Measurements from ENCODE around the gene SPOCK2.
A peak's percentile ranks its signal among the peaks of the same experiment; 100 is the strongest.

Gene SPOCK2

DNA sequence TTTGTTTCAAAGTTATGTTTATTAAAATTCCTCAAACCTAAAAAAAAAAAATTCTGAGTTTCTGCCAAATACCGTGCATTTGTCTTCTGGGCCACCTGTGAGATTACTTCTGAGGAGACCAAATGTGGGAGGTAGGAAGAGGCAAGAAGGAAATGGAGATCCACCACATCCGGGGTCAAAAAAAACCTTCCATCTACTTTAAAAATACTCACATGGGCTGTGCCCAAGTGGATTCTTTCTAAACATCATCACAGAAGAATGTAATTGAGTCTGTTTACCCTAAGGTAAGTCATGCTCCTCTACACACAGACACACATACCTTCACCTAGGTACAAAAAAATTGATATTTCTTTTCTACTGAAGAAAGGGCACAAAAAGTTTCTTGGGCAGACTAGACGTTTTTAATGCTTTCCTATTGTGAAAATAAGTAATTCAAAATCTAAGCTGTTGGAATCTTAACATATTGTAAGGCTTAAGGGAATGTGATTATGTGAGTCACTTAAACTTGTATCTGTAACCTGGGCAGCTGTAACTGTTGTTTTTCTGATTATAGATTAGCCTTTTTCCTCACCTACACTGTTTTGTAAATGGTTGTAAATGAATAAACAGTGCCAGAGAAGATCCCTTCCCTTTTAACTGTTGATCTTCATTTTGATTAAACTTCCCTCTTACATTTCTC is 19.1 kb upstream of the SPOCK2 start:
- DNase-seq = peak; percentile 74

DNA sequence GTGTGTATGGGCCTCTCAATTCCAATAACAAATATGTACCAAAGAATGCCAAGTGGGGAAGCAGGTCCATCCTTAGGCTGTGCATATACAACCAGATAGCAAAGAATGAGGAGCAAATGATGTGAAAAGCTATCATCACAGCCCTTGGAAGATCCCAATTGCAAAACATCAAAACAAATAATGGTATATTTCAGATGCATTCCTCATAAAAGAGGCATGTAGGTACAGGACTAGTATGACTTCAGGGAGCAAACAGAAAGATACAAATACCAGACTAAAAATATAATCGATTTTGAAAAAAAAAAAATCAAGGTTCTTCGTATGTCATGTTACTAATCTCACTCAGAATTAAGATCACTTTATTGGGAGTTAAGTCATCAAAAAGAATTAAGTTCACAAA is 18.5 kb upstream of the SPOCK2 start:
- no peak for DNase-seq

GRCh38 chr10:72106154-72106849 is 18.0 kb upstream of the SPOCK2 start:
- DNase-seq = no peak

DNA sequence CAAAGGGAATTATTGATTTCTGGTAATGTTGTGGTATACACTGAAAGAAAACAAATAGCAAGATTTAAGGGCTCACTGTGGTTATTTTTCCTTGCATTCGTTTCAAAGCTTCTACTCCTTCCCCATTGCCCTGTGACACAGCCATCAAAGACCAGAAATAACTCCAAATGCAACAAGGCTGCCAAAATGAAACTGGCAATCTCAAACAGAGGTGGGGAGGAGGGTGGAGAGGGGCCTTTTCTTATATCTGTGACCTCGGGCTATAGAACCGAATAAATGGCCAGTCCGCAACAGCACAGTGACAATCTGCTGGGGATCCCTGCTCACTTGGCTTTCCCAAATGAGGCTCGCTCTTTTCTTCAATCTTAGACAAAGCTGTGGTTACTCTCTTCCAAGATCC is 17.4 kb upstream of the SPOCK2 start:
- no peak for DNase-seq

DNA sequence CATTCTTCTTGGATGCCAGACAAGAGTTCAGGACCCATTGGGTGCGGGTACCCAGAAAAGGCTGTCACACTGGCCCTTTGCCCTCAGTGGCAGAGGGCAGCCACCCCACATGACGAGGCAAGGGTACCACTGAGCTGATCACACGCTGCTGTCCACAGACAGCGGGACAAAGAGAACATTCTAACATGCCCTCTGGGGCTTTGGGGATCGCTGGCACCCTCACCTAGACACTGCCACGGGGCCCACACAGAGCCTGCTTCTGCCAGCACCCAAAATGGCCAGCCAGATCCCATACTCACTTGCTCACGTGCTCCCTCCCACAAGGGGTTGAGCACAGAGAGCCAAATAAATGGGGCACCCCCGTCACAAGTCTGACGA is 16.7 kb upstream of the SPOCK2 start:
- DNase-seq = no peak

GRCh38 chr10:72104472-72105097 is 16.2 kb upstream of the SPOCK2 start:
- DNase-seq = no peak

DNA sequence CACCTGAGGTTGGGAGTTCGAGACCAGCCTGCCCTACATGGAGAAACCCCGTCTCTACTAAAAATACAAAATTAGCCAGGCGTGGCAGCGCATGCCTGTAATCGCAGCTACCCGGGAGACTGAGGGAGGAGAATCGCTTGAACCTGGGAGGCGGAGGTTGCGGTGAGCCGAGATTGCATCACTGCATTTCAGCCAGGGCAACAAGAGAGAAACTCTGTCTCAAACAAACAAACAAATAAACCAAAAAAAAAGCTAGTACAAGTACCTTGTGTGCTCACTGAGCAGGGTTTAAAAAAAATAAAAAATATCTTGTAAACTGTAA is 11.2 kb upstream of the SPOCK2 start:
- no peak for DNase-seq

DNA sequence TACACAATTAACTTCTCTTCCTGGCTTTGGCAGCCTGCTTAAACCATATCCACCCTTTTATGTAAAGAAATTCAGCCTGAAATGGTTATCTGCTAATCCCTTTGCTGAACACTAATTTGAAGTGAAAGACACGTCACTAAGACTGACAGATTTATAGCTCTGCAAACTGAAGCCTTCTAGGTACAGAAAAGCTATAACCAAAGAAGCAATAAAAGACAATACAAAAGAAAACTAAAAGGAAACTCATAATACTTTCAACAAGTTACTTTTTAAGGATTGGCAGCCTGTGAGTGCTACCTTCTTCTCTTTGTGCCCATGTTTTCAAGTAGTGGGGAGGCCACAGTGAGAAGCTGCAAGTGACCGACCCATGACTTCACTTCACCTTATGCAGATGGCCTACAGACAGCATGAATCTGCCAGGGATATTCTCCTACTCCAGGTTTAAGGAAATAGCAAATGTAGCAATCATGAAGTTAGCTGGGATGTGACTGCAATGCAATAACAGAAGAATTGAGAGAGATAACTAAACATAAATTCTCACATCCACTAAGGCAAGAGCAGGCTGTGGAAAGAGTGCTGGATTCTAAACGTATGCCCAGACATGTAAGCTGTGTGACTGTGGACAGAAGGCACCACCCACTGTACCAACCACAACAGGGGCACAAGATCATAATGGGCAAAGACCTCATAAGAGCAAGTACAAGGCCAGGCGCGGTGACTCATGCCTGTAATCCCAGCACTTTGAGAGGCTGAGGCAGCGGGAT is 10.7 kb upstream of the SPOCK2 start:
- no peak for DNase-seq

GRCh38 chr10:72098301-72098835 is 10.0 kb upstream of the SPOCK2 start:
- DNase-seq = no peak

- no peak for DNase-seq
Observed at GRCh38 chr10:72097448-72098300, 9.3 kb upstream of the SPOCK2 start.

DNA sequence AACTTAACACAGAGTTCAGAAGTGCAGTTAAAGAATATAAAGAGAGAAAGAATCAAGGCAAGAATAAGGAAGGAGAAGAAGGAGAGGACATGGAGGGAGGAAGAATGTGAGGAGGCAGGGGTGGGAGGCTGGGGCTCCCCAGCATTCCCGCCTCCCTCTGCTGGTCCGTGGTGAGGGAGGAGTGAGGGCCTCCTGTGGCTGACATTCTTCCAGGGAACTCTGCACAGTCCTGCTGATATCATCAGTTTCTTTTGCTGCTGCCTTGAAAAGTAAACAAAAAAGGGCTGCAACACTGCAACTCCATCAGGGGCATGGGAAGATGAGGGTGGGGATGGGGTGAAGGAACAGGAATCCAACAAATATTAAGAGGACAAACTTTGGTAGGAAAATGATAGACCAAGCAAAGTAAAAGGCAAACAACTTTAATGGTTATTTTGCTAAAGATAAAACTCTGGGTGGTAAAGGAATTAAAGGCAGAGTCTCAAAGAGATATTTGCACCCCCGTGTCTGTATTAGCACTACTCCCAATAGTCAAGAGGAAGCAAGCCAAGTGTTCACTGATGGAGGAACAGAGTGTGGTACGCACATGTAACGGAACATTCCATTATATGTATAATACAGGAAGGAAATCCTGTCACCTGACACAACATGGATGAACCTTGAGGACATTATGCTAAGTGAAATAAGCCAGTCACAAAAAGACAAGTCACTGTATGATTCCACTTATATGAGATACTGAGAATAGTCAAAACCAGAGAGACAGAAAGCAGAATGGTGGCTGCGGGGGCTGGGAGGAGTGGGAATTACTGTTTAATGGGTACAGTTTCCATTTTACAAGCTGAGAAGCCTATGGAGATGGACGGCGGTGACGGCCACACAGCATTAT is 8.0 kb upstream of the SPOCK2 start:
- no peak for DNase-seq

- DNase-seq = no peak
Observed at GRCh38 chr10:72095195-72095594, 6.8 kb upstream of the SPOCK2 start.

DNA sequence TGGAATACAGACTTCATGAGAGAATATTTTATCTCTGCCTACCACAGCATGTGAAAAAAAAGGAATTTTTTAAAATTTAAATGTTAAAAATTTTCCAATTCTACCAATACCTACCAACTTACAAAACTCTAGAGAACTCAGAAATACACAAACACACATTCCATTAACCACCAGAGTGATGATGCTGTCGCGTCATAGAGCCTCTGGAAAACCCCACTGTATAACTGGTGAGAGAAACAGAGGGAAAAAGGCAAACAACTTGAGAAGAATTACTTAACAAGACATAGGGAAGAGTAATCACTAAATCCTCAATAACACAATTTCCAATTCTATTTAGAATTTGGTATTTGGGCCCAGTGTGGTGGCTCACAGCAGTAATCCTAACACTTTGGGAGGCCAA is 6.2 kb upstream of the SPOCK2 start:
- no peak for DNase-seq

DNA sequence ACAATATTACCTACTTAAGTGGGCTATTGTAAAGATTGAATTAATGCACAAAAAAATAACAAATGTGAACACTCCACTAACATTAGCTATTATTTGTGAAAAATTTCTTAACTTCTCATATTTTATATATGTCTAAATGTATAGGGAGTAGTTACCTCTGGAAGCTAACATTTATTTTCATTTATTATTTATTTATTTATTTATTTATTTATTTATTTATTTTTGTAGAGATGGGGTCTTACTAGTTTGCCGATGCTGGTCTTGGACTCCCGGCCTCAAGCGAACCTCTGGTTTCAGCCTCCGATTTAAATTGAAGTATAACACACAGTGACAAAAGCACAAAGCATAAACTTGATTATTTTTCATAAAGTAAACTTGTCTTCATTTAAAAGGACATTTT is 5.1 kb upstream of the SPOCK2 start:
- DNase-seq = no peak

GRCh38 chr10:72092987-72093386 is 4.6 kb upstream of the SPOCK2 start:
- DNase-seq = no peak

- DNase-seq = no peak
Observed at GRCh38 chr10:72092171-72092924, 4.0 kb upstream of the SPOCK2 start.

GRCh38 chr10:72090326-72090725 is 2.0 kb upstream of the SPOCK2 start:
- no peak for DNase-seq

DNA sequence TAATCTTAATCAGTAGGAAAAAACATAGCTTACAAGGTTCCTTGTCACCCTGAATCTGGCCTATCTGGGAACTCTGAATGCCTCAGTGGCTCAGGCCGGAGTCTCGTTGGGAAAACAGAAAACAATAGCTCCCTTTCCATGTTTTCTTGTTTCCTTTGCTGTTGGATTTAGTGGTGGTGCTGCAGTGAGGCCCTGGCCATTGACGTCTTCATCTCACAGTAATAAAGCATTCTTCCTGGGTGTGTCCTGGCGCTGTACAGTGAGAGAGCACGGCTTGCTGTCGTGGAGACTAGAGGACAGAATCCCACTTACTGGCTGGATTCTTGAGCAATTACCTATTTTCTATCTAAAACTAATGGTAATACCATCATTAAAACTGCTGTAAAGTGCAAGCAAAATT is 1.3 kb upstream of the SPOCK2 start:
- no peak for DNase-seq

- peak; percentile 76 for DNase-seq
Observed at GRCh38 chr10:72088889-72089575, 681 bp upstream of the SPOCK2 start.

DNA sequence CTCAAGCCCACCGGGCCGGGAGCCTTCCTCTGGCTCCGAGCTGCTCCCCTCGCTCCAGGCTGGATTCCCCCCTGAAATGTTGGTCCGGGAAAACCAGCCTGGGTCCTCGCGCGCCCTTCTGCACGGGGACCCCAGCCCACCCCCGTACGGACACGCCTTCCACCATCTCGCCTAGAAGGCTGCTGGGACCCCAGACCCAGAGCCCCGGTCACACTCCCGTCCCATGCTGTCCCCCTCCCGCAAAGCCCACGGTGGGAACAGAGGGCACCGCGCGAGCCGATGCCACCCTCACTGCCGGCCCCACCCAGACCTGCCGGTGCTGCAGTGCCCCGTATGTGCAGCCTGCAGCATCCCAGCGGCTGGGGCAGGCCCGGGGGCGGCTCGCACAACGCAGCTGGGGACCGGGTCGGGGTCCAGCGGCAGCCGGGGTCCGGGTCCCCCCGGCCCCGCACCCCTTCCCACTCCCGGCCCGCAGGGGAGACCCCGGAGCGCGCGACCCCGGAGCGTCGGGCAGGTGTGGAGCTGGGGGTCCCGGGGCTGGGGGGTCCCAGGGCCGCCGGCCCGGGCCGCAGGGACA is 871 bp downstream of the SPOCK2 start:
- peak; percentile 48 for DNase-seq
